Right lobe of liver (tissue), 4 donors: ENCODE measurements around the gene HSD17B8.

ENCODE experiments used
- CTCF ChIP-seq, 4 donors: fragments of 200-600 bp in 3 of 4; fragments of 450-650 bp in 1 of 4; IDR thresholded peaks; one replicate each; pipeline versions ENCODE4 v1.5.1 to v1.8.0; 2016 to 2022; ENCODE audit warnings: antibody characterized with exemption in 4 of 4, mild to moderate bottlenecking in 2 of 4
- POLR2A ChIP-seq: fragments of 450-650 bp; IDR thresholded peaks from one replicate; pipeline ENCODE4 v1.6.1; 2017; ENCODE audit warnings: antibody characterized with exemption, mild to moderate bottlenecking
- donor health status: DM: no; HTN: no; CAD: no.
- donor health status: DM: no; HTN: no; CAD: no.
- donor health status: DM: no; HTN: yes; CAD: no.

- TF ChIP-seq POLR2A = no peak
- no peak for TF ChIP-seq CTCF (IDR thresholded peaks at IDR 0.05)
Measured at GRCh38 chr6:33215271-33216116, 11.0 kb downstream of the HSD17B8 start.
